H9 (cell line): ENCODE data around the gene CCDC192. TPM values are rescaled to one million over a fixed set of nuclear protein-coding genes. Genes with fewer than 3 reads are reported as not detected.
A peak's percentile ranks its signal among the peaks of the same experiment; 100 is the strongest.

Experiments
- DNase-seq: peaks from one replicate; pipeline ENCODE4 v3.0.0-alpha.2; 2017
- H2AFZ ChIP-seq: one replicate; pipeline ENCODE4 v1.6.1; 2013; ENCODE audit warnings: mild to moderate bottlenecking, low read length, control low read depth, moderate library complexity
- H2AK5ac ChIP-seq: 2 replicates; pipeline ENCODE4 v1.6.1; 2013; ENCODE audit warnings: low read length, control low read depth, mixed read lengths; ENCODE audit not compliant: insufficient read length
- H2BK120ac ChIP-seq: one replicate; pipeline ENCODE4 v1.6.1; 2013; ENCODE audit warnings: low read depth, mild to moderate bottlenecking, low read length, control low read depth, inconsistent platforms; ENCODE audit not compliant: poor library complexity, severe bottlenecking
- H2BK12ac ChIP-seq: 2 replicates; pipeline ENCODE4 v1.6.1; 2013; ENCODE audit warnings: low read length, control low read depth, mixed read lengths, low read depth; ENCODE audit not compliant: insufficient read length
- H2BK15ac ChIP-seq: 2 replicates; pipeline ENCODE4 v1.6.1; 2013; ENCODE audit warnings: low read depth, low read length, control low read depth
- H2BK20ac ChIP-seq: one replicate; pipeline ENCODE4 v1.6.1; 2013; ENCODE audit warnings: low read depth, mild to moderate bottlenecking, low read length, control low read depth, inconsistent platforms; ENCODE audit not compliant: poor library complexity, severe bottlenecking
- H2BK5ac ChIP-seq: 2 replicates; pipeline ENCODE4 v1.6.1; 2013; ENCODE audit warnings: low read length, control low read depth, mixed read lengths; ENCODE audit not compliant: insufficient read length
- H3K14ac ChIP-seq: 2 replicates; pipeline ENCODE4 v1.6.1; 2013; ENCODE audit warnings: low read length, control low read depth; ENCODE audit not compliant: insufficient read depth
- H3K18ac ChIP-seq: 2 replicates; pipeline ENCODE4 v1.6.1; 2013; ENCODE audit warnings: low read depth, mild to moderate bottlenecking, mixed read lengths, low read length, control low read depth; ENCODE audit not compliant: insufficient read length
- H3K23ac ChIP-seq: 2 replicates; pipeline ENCODE4 v1.6.1; 2013; ENCODE audit warnings: low read length, control low read depth, mixed read lengths, low read depth; ENCODE audit not compliant: insufficient read length
- H3K23me2 ChIP-seq: 2 replicates; pipeline ENCODE4 v1.6.1; 2013; ENCODE audit warnings: low read depth, mild to moderate bottlenecking, mixed read lengths, low read length, control low read depth; ENCODE audit not compliant: insufficient read length, poor library complexity, severe bottlenecking
- H3K27ac ChIP-seq: 2 replicates; pipeline ENCODE4 v1.5.1; 2013; ENCODE audit warnings: low read length, control low read depth, mixed read lengths, low read depth; ENCODE audit not compliant: insufficient read length
- H3K27me3 ChIP-seq: 2 replicates; pipeline ENCODE4 v1.6.1; 2013; ENCODE audit warnings: low read length, control low read depth, inconsistent platforms; ENCODE audit not compliant: insufficient read depth
- H3K4ac ChIP-seq: 2 replicates; pipeline ENCODE4 v1.6.1; 2013; ENCODE audit warnings: low read depth, mild to moderate bottlenecking, control low read depth, inconsistent platforms, low read length, moderate library complexity
- H3K4me1 ChIP-seq: 2 replicates; pipeline ENCODE4 v1.6.1; 2013; ENCODE audit warnings: low read length, control low read depth, inconsistent platforms; ENCODE audit not compliant: insufficient read depth
- H3K4me2 ChIP-seq: 2 replicates; pipeline ENCODE4 v1.6.1; 2013; ENCODE audit warnings: low read length, control low read depth, mixed read lengths; ENCODE audit not compliant: insufficient read length, insufficient read depth
- H3K56ac ChIP-seq: 2 replicates; pipeline ENCODE4 v1.6.1; 2013; ENCODE audit warnings: low read depth, mild to moderate bottlenecking, mixed read lengths, low read length, control low read depth; ENCODE audit not compliant: insufficient read length
- H3K79me1 ChIP-seq: 2 replicates; pipeline ENCODE4 v1.6.1; 2013; ENCODE audit warnings: low read depth, mild to moderate bottlenecking, moderate library complexity, low read length, control low read depth, inconsistent platforms; ENCODE audit not compliant: insufficient read depth, poor library complexity, severe bottlenecking
- H3K79me2 ChIP-seq: 2 replicates; pipeline ENCODE4 v1.6.1; 2013; ENCODE audit warnings: low read length, control low read depth, inconsistent platforms; ENCODE audit not compliant: insufficient read depth
- H3K9ac ChIP-seq: 2 replicates; pipeline ENCODE4 v1.6.1; 2013; ENCODE audit warnings: low read length, control low read depth, mixed read lengths; ENCODE audit not compliant: insufficient read length; ENCODE audit errors: extremely low read depth
- H3K9me3 ChIP-seq: one replicate; pipeline ENCODE4 v1.6.1; 2013; ENCODE audit warnings: low read depth, low read length, inconsistent platforms; ENCODE audit not compliant: control insufficient read depth
- H3T11ph ChIP-seq: one replicate; pipeline ENCODE4 v1.6.1; 2013; ENCODE audit warnings: mild to moderate bottlenecking, low read length, control low read depth, inconsistent platforms
- H4K20me1 ChIP-seq: one replicate; pipeline ENCODE4 v1.6.1; 2013; ENCODE audit not compliant: control insufficient read depth, insufficient read length, insufficient read depth
- H4K5ac ChIP-seq: 2 replicates; pipeline ENCODE4 v1.6.1; 2013; ENCODE audit warnings: low read depth, mild to moderate bottlenecking, mixed read lengths, low read length, control low read depth; ENCODE audit not compliant: insufficient read length
- H4K8ac ChIP-seq: replicated peaks from 2 replicates; pipeline ENCODE4 v1.6.1; 2013; ENCODE audit warnings: low read length, control low read depth, mixed read lengths, low read depth; ENCODE audit not compliant: insufficient read length
- H4K91ac ChIP-seq: 2 replicates; pipeline ENCODE4 v1.6.1; 2013; ENCODE audit warnings: low read depth, mild to moderate bottlenecking, moderate library complexity, mixed read lengths, low read length, control low read depth; ENCODE audit not compliant: insufficient read length
- H3K27ac Mint-ChIP-seq, 3 experiments: 2 replicates in 2 of 3; 3 replicates in 1 of 3; pipeline ENCODE4 v1.8.0; 2020 to 2021; ENCODE audit warnings: mixed read lengths in 3 of 3, mild to moderate bottlenecking in 1 of 3, moderate library complexity in 1 of 3
- H3K27me3 Mint-ChIP-seq: 2 replicates; pipeline ENCODE4 v1.8.0; 2021; ENCODE audit warnings: low read depth, mild to moderate bottlenecking, moderate library complexity, mixed read lengths
- H3K36me3 Mint-ChIP-seq, 3 experiments: 2 replicates in 2 of 3; 3 replicates in 1 of 3; pipeline ENCODE4 v1.8.0; 2020 to 2021; ENCODE audit warnings: low read depth in 3 of 3, mixed read lengths in 3 of 3; ENCODE audit not compliant: insufficient read depth in 1 of 3
- H3K4me1 Mint-ChIP-seq, 2 experiments: 2 replicates each; pipeline ENCODE4 v1.8.0; 2020; ENCODE audit warnings: mixed read lengths in 2 of 2
- H3K4me3 Mint-ChIP-seq, 2 experiments: 2 replicates in 1 of 2; 3 replicates in 1 of 2; pipeline ENCODE4 v1.8.0; 2020 to 2021; ENCODE audit warnings: mild to moderate bottlenecking in 2 of 2, mixed read lengths in 2 of 2, moderate library complexity in 1 of 2
- H3K9me3 Mint-ChIP-seq, 2 experiments: 2 replicates in 1 of 2; 3 replicates in 1 of 2; pipeline ENCODE4 v1.8.0; 2020; ENCODE audit warnings: mild to moderate bottlenecking in 2 of 2, mixed read lengths in 2 of 2, moderate library complexity in 1 of 2
- CTCF ChIP-seq: fragments of 200-600 bp; sonication (generic); conservative IDR thresholded peaks from 3 replicates; pipeline ENCODE4 v1.8.0; 2021; ENCODE audit warnings: antibody characterized with exemption, mild to moderate bottlenecking
- WGBS: extraction: QIAGEN DNeasy Blood & Tissue Kit; methylation state at CpG from one replicate; pipeline ENCODE4 v1.1.7; 2013; ENCODE audit warnings: missing lambda C conversion rate, low lambda C conversion rate, mixed read lengths; ENCODE audit not compliant: insufficient read length; ENCODE audit errors: extremely low coverage; 5-methylcytosine and 5-hydroxymethylcytosine counted together
- total RNA-seq: library from RNA; stranded (reverse); gene quantifications from 2 replicates; pipeline ENCODE4 v1.2.1, GENCODE V29; 2021

CCDC192 gene
- total RNA-seq, 1 experiment from 2014 or later: not detected

GRCh38 chr5:127799293-127799905 is 96.2 kb downstream of the CCDC192 start:
- Histone ChIP-seq H3K27ac (no peak overlapping the region), H3K23ac (no peak overlapping the region), H2BK12ac (no peak overlapping the region), H3K56ac (no peak overlapping the region), H3K27me3 (no peaks in the 10 kb centered on the region), H3K4ac (no peak overlapping the region), H3T11ph (no peak overlapping the region), H2BK120ac (no peak overlapping the region), H4K8ac (no peak overlapping the region), H4K91ac (no peak overlapping the region), H4K20me1 (no peaks in the 10 kb centered on the region), H2AK5ac (no peak overlapping the region), H2BK5ac (no peak overlapping the region), H3K9ac (no peak overlapping the region), H2BK20ac (no peak overlapping the region), H3K4me2 (no peak overlapping the region), H2BK15ac (no peak overlapping the region), H3K14ac (no peak overlapping the region), H3K18ac (no peak overlapping the region), H4K5ac (no peak overlapping the region), H2AFZ (no peak overlapping the region), H3K23me2 (no peaks in the 10 kb centered on the region), H3K9me3 (no peaks in the 10 kb centered on the region), H3K79me2 (no peaks in the 10 kb centered on the region), H3K79me1 (no peaks in the 10 kb centered on the region), H3K4me1 (no peaks in the 10 kb centered on the region)
- Mint-ChIP-seq H3K27me3 (no peaks in the 10 kb centered on the region), H3K36me3 (no peaks in the 10 kb centered on the region), H3K4me3 (no peak overlapping the region), H3K27ac (no peak overlapping the region), H3K4me1 (peaks cover 6 to 11% of the 10 kb centered on the region in 2 experiments), H3K9me3 (no peaks in the 10 kb centered on the region)
- no CpG with 5 or more reads among the region's 2 CpGs for WGBS
- DNase-seq: no peak
- TF ChIP-seq CTCF: peak; percentile 15; the same call in 1 of the 3 replicates
